ACHN (cell line): Measurements from ENCODE around the gene VSIR.

Experiments used
- DNase-seq: peaks from one replicate; pipeline ENCODE4 v3.0.0-alpha.2; 2015
- in situ Hi-C: cut with HindIII; loops from 2 replicates; pipeline ENCODE4 v1.10.0; 2017; ENCODE audit warnings: low sequenced_read_pairs, low pct_ligation_motif_present, low pct_unique_long_range_greater_than_20kb

VSIR gene

GRCh38 chr10:71722849-71723248 is 50.5 kb downstream of the VSIR start:
- in situ Hi-C loops = no loop called here
- DNase-seq = no peak

DNA sequence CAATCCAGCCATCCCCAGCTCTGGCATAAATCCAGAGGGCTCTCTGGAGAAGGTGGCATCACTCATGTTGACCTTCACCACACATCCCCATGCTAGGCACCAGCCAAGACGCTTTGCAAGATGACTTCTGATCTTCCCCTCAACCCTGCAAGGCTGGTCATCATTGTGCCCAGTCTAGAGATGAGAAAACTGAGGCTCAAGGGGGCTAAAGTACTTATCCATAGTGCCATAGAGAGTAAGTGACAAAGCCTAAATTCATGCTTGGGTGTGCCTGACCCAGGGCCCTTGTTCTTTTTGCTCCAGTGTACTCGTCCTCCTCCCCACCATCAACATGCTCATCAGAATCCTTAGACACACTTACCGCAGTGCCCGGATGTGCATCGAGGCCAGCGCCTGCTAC is 52.0 kb downstream of the VSIR start:
- in situ Hi-C loops = no loop called here
- DNase-seq = no peak

GRCh38 chr10:71720288-71720687 is 53.0 kb downstream of the VSIR start:
- in situ Hi-C loops = no loop called here
- DNase-seq = no peak

DNA sequence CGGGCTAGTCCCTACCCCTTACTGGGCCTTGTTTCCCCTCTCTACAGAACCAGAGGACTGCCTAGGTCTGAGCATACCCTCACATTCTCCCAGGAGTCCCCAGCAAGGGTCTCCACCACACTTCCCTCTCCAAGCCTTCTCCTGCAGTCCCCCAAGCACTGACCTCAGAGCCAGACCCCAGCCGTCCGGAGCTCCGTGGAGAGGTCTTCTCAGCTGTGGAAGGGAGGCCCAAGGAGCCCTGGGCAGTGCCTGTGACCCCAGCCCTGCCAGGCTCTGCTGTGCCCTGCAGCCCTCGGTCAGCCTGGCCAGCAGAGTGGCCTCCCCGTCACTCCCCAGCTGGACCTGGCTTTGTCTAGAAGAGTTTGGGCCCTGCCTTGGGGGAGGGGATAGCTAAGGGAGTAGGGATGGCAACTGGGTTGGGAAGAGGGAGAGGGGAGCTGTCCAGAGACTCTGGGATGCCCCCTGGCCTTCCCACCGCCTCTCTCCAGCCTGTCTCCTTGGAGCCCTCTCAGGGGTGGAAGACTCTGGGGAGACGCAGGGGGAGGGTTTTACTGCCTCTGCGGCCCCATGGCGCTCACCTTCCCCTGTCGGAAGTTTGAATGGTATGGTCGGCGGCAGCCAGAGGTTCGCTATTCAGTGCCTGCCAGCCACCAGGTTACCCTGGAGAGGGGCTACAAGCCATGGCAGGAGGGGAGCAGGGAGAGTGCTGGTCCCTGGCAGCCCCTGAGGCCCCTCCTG is 53.7 kb downstream of the VSIR start, which contains the start of gene C10orf105:
C10orf105 (minus strand) TSS at position 315 of the 738 bp plus-strand sequence. CDS start 3,441 bp downstream, outside the sequence.
- DNase-seq = no peak
- in situ Hi-C loops = no loop called here

- no peak for DNase-seq
- in situ Hi-C loops = no loop called here
These were observed 54.3 kb downstream of the VSIR start for GRCh38 chr10:71719042-71719441.

GRCh38 chr10:71718165-71718698 is 55.1 kb downstream of the VSIR start:
- in situ Hi-C loops = no loop called here

DNA sequence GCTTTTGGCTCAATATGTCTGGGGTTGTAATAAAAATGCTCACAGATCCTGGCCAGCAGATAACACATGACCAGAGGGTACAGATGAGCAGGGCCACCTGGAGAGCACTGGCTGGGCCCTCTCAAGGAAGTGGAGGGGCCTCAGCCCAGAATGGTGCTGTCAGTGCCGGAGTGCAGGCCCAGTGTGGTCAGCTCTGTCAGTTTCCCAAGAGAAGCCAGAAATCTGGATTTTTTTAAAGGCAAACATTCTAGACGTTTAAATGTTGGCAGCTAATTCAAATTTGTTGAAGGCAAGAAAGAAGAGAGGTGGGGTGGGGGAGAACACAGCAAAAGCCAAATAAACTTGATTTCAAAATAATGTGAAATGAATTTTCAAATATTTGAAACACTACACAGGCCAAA is 55.8 kb downstream of the VSIR start:
- in situ Hi-C loops = no loop called here

More at GRCh38 chr10:71718165-71718698, 55.1 kb downstream of the VSIR start:
- no peak for DNase-seq

GRCh38 chr10:71717056-71717455 is 56.3 kb downstream of the VSIR start:
- in situ Hi-C loops = no loop called here
- DNase-seq = no peak

More for the DNA sequence above, 55.8 kb downstream of the VSIR start:
- DNase-seq = no peak

DNA sequence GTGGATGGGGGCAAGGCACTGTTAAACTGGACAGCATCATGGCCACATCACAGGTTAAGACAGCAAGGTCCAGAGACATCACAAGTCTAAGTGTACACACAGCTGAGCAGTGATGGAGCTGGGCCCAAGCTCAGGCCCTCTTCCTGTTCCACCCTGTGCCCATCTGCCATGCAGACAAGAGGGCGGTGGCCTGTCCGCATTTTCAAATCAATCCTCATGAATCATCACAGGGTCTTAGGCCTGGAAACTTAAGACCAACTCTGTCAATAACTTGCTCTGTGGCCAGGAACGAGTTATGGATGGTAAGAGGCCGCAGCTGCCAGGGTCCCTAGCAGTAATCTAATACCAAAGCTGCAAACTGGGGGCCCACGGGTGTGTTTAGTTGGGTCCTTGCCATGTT is 56.9 kb downstream of the VSIR start:
- in situ Hi-C loops = no loop called here
- DNase-seq = no peak

GRCh38 chr10:71715860-71716259 is 57.5 kb downstream of the VSIR start:
- DNase-seq = no peak
- in situ Hi-C loops = no loop called here

DNA sequence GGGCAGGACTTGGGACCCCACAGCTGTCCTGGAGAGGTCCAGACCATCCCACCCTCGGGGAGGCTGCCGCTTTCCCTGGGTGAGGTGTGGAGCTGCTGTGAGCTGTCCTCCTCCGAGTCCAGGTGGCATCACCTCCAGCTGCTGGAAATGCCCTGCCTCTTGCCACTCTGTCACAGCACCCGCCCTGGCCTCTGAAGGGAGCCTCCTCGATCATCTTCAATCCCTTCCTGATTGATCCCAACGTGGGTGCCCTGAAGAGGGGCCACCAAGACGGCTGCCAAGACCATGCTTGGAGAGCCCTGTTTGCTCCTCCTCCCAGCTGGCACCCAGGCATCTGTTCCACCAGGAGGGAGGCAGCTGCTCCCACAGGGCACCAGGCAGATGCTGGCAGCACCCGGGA is 58.3 kb downstream of the VSIR start:
- no peak for DNase-seq
- in situ Hi-C loops = no loop called here

DNA sequence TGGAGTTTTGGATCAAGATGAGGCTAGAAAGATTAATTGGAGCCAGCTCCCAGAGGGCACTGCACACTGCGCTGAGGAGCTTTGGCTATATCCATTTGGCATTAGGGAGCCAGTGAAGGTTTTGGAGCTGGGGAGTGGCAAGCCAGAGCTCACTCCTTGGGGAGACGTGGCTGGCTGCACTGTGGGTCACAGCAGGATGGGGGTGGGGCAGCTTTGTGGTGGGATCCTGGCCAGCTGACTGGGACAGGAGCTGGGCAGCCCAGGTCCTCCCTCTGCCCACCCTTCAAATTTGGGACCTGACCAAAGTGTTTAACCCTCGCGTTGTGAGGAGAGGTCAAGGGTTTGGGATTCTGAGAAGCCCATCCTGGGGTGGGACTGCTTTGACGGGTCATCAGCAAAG is 58.7 kb downstream of the VSIR start:
- no peak for DNase-seq
- in situ Hi-C loops = no loop called here

DNA sequence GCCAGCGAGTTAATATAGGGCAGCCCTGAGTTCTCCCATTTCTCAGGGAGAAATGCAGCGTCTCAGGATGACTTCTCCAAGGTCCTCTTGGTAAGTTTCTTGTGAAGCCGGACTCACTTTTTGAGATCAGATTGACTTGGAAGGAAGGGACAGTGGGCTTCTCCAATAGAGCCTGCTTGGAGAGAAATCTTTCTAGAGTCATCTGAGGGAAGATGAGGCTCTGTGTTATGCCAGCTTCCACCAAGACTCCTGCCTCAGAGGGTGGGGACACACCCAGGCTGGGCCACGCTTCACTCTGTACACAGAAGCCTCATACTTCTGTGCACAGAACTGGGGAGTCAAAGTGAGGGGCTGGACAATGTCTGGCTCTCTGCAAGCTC is 59.3 kb downstream of the VSIR start:
- DNase-seq = no peak
- in situ Hi-C loops = no loop called here

GRCh38 chr10:71713135-71714030 is 59.9 kb downstream of the VSIR start:
- in situ Hi-C loops = no loop called here
- DNase-seq = no peak

DNA sequence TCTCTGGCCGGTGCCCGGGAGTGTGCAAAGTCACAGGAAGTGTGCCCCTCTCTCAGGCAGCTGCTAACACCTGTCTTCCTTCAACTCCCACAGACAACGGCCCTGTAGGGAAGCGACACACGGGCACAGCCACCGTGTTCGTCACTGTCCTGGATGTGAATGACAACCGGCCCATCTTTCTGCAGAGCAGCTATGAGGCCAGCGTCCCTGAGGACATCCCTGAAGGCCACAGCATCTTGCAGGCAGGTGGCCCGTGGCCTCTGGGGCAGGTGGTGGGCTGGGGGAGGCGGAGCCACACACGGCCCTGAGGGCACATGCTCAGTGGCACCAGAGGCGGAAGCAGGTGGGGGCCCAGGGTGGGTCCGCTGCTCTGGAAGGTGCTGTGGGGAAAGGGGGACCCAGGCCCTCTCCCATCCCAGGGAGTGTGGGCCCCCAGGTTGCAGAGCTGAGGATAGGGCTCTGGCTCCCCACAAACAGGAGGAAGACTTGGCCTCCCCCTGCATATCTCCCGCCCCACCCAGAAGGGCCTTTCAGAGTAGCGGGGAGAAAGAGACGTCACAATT is 60.7 kb downstream of the VSIR start:
- no peak for DNase-seq
- in situ Hi-C loops = no loop called here

DNA sequence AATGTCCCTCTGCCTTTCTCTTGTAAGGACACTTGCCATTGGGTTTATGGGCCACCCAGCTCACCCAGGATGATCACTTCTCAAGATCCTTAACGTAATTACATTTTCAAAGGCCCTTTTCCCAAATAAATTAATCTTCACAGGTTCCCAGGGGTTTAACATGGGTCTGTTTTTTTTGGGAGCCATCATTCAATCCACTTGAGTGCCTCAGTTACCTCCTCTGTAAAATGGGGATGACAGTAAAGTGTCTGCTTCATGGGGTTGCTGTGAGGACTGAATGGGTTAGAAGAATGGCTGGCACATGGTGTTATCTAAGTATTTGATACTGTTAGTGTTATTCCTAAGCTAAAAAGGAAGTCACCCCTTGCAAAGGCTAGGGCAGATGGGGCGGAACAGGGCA is 61.1 kb downstream of the VSIR start:
- no peak for DNase-seq
- in situ Hi-C loops = no loop called here

GRCh38 chr10:71711052-71711623 is 62.2 kb downstream of the VSIR start:
- in situ Hi-C loops = no loop called here
- no peak for DNase-seq

DNA sequence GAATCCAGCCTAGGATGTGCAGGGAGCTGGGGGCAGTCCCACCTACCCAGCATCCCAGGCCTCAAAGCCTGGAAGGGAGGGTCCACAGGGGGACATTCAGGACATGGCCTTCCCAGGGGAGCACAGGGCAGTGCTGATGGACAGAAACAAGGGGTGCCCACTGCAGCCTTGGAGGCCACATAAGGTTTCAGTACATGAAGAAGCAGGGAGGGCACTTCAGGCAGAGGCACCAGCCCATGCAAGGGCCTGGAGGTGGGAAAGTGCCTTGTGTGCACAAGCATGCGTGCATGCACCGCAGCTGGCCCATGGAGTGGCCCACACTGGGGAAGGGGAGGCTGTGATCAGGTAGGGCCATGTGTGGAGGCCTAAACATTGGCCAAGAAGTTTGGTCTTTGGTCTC is 62.8 kb downstream of the VSIR start:
- in situ Hi-C loops = no loop called here
- no peak for DNase-seq
